H1 (cell line): ENCODE results near the gene RALA. TPM values are rescaled to one million over a fixed set of nuclear protein-coding genes. Genes with fewer than 3 reads are reported as not detected.

Source experiments
- CTCF ChIA-PET: fragments of 300-600 bp; sonication (Branson Sonifier 250); formaldehyde crosslinking; loops from one replicate; lab custom pipeline; 2021; ENCODE audit not compliant: partially characterized antibody; lab: Charles Lee
- POLR2A ChIA-PET: fragments of 300-600 bp; sonication (Branson Sonifier 250); formaldehyde crosslinking; loops from one replicate; lab custom pipeline; 2021; ENCODE audit warnings: inconsistent platforms; ENCODE audit not compliant: partially characterized antibody; lab: Charles Lee
- DNase-seq, 2 experiments: peaks; one replicate each; pipeline versions ENCODE4 v3.0.0 to v3.0.0-alpha.2; 2010 to 2022; ENCODE audit warnings: low spot score in 2 of 2, low read depth in 1 of 2, mixed read lengths in 1 of 2
- FAIRE-seq: peaks from 2 replicates; lab custom pipeline; 2011; peaks lifted over from hg19 to GRCh38; lab: Jason Lieb, UNC
- H2AFZ ChIP-seq: 2 replicates; pipeline ENCODE4 v1.8.1; 2012; ENCODE audit warnings: low read length, inconsistent platforms
- H2AK5ac ChIP-seq: 2 replicates; pipeline ENCODE4 v1.6.1; 2013; ENCODE audit warnings: low read depth, low read length
- H2BK120ac ChIP-seq: replicated peaks from 2 replicates; pipeline ENCODE3; 2013; ENCODE audit warnings: low read depth, low read length, inconsistent platforms
- H2BK12ac ChIP-seq: 2 replicates; pipeline ENCODE4 v1.6.1; 2013; ENCODE audit warnings: low read depth, low read length
- H2BK15ac ChIP-seq: 2 replicates; pipeline ENCODE4 v1.6.1; 2013; ENCODE audit warnings: low read length
- H2BK20ac ChIP-seq: 2 replicates; pipeline ENCODE4 v1.6.1; 2013; ENCODE audit warnings: low read length
- H2BK5ac ChIP-seq: 2 replicates; pipeline ENCODE4 v1.6.1; 2013; ENCODE audit warnings: low read depth, low read length
- H3K14ac ChIP-seq: 2 replicates; pipeline ENCODE4 v1.6.1; 2013; ENCODE audit warnings: inconsistent platforms; ENCODE audit not compliant: insufficient read length
- H3K18ac ChIP-seq: 2 replicates; pipeline ENCODE4 v1.6.1; 2013; ENCODE audit warnings: low read length; ENCODE audit errors: extremely low read depth
- H3K23ac ChIP-seq: 2 replicates; pipeline ENCODE4 v1.6.1; 2013; ENCODE audit warnings: inconsistent platforms; ENCODE audit not compliant: insufficient read length
- H3K23me2 ChIP-seq: 2 replicates; pipeline ENCODE4 v1.6.1; 2013; ENCODE audit warnings: low read depth, low read length
- H3K27ac ChIP-seq: 2 replicates; pipeline ENCODE4 v1.6.1; 2011; ENCODE audit warnings: low read depth, low read length, inconsistent platforms
- H3K27me3 ChIP-seq, 4 experiments: replicated peaks in 1 of 4; 1 replicate in 1 of 4; 2 replicates in 3 of 4; pipeline versions ENCODE4 v1.6.1 to v1.8.1; 2011 to 2013; ENCODE audit warnings: low read length in 3 of 4, mild to moderate bottlenecking in 3 of 4, inconsistent platforms in 2 of 4, mixed read lengths in 2 of 4, moderate library complexity in 1 of 4; ENCODE audit not compliant: control insufficient read depth in 3 of 4, insufficient read depth in 3 of 4; ENCODE audit errors: extremely low read depth in 1 of 4
- H3K36me3 ChIP-seq, 4 experiments: 2 replicates each; pipeline versions ENCODE4 v1.6.1 to v1.8.1; 2011 to 2013; ENCODE audit warnings: mild to moderate bottlenecking in 4 of 4, low read length in 3 of 4, moderate library complexity in 2 of 4, control low read depth in 1 of 4, inconsistent platforms in 1 of 4; ENCODE audit not compliant: insufficient read depth in 4 of 4, control insufficient read depth in 2 of 4
- H3K4ac ChIP-seq: replicated peaks from 2 replicates; pipeline ENCODE3; 2013; ENCODE audit warnings: low read length, low read depth, mixed read lengths, inconsistent platforms; ENCODE audit not compliant: insufficient read length
- H3K4me1 ChIP-seq, 4 experiments: replicated peaks in 1 of 4; 1 replicate in 1 of 4; 2 replicates in 3 of 4; pipeline versions ENCODE4 v1.6.1 to v1.8.1; 2011 to 2013; ENCODE audit warnings: low read length in 3 of 4, inconsistent platforms in 2 of 4, mixed read lengths in 1 of 4; ENCODE audit not compliant: insufficient read depth in 4 of 4, control insufficient read depth in 3 of 4
- H3K4me2 ChIP-seq, 2 experiments: 2 replicates each; pipeline versions ENCODE4 v1.6.1 to v1.8.1; 2011 to 2013; ENCODE audit warnings: low read depth in 2 of 2, low read length in 2 of 2, control low read depth in 1 of 2, inconsistent platforms in 1 of 2, mild to moderate bottlenecking in 1 of 2; ENCODE audit not compliant: insufficient read depth in 1 of 2
- H3K4me3 ChIP-seq, 4 experiments: fragments of 200-600, 300-600 bp in 1 of 4; sonication (generic), shearing (Covaris generic), sonication (Bioruptor Twin) in 1 of 4; 2 replicates each; pipeline versions ENCODE4 v1.5.1 to v1.8.1; 2011 to 2016; ENCODE audit warnings: low read length in 4 of 4, low read depth in 3 of 4, control low read depth in 2 of 4, inconsistent platforms in 2 of 4, mild to moderate bottlenecking in 2 of 4, mixed read lengths in 1 of 4, moderate library complexity in 1 of 4; ENCODE audit not compliant: insufficient read depth in 2 of 4; ENCODE audit errors: extremely low read depth in 1 of 4
- H3K56ac ChIP-seq: replicated peaks from 2 replicates; pipeline ENCODE3; 2013; ENCODE audit warnings: low read depth, mild to moderate bottlenecking, mixed read lengths, low read length, inconsistent platforms; ENCODE audit not compliant: insufficient read length
- H3K79me1 ChIP-seq: 2 replicates; pipeline ENCODE4 v1.6.1; 2013; ENCODE audit warnings: low read depth, low read length, control low read depth
- H3K79me2 ChIP-seq, 2 experiments: 2 replicates each; pipeline versions ENCODE4 v1.6.1 to v1.8.1; 2012 to 2013; ENCODE audit warnings: low read length in 2 of 2, mild to moderate bottlenecking in 2 of 2, inconsistent platforms in 1 of 2; ENCODE audit not compliant: insufficient read depth in 2 of 2, control insufficient read depth in 1 of 2
- H3K9ac ChIP-seq, 4 experiments: replicated peaks in 1 of 4; 1 replicate in 1 of 4; 2 replicates in 3 of 4; pipeline versions ENCODE4 v1.6.1 to v1.8.1; 2011 to 2013; ENCODE audit warnings: low read depth in 3 of 4, low read length in 3 of 4, control low read depth in 2 of 4, mild to moderate bottlenecking in 2 of 4, moderate library complexity in 2 of 4, inconsistent platforms in 1 of 4; ENCODE audit errors: extremely low read depth in 1 of 4
- H3K9me3 ChIP-seq, 2 experiments: 2 replicates each; pipeline versions ENCODE4 v1.6.1 to v1.8.1; 2012 to 2013; ENCODE audit warnings: mild to moderate bottlenecking in 2 of 2, moderate library complexity in 2 of 2, control low read depth in 1 of 2, inconsistent platforms in 1 of 2, low read depth in 1 of 2, low read length in 1 of 2, mixed read lengths in 1 of 2; ENCODE audit not compliant: insufficient read depth in 2 of 2
- H4K20me1 ChIP-seq, 2 experiments: replicated peaks in 1 of 2; 2 replicates each; pipeline versions ENCODE3 to v1.8.1; 2011 to 2013; ENCODE audit warnings: inconsistent platforms in 2 of 2, low read length in 2 of 2, mild to moderate bottlenecking in 1 of 2; ENCODE audit not compliant: insufficient read depth in 2 of 2, control insufficient read depth in 1 of 2
- H4K5ac ChIP-seq: 2 replicates; pipeline ENCODE4 v1.6.1; 2013; ENCODE audit warnings: low read length, low read depth, mixed read lengths, inconsistent platforms; ENCODE audit not compliant: insufficient read length
- H4K8ac ChIP-seq: 2 replicates; pipeline ENCODE4 v1.8.0; 2013; ENCODE audit warnings: mild to moderate bottlenecking, moderate library complexity, low read length, inconsistent platforms; ENCODE audit not compliant: insufficient read depth; ENCODE audit errors: extremely low read depth
- H4K91ac ChIP-seq: replicated peaks from 2 replicates; pipeline ENCODE3; 2013; ENCODE audit warnings: low read length, mixed read lengths, inconsistent platforms; ENCODE audit not compliant: insufficient read length
- ASH2L ChIP-seq: fragments of 200-600, 300-600 bp; sonication (generic); IDR thresholded peaks from one replicate; pipeline ENCODE4 v1.7.1; 2017; ENCODE audit warnings: low read length
- BRCA1 ChIP-seq: IDR thresholded peaks from 2 replicates; pipeline ENCODE4 v1.6.1; 2012; ENCODE audit warnings: low read depth, low read length, improper control_type of control experiment
- CBX8 ChIP-seq: fragments of 300-800, 300-1000 bp; sonication (generic); IDR thresholded peaks from 2 replicates; pipeline ENCODE4 v1.7.1; 2016; ENCODE audit warnings: low read depth, low read length, borderline replicate concordance
- CEBPB ChIP-seq: IDR thresholded peaks from 2 replicates; pipeline ENCODE4 v1.6.1; 2012; ENCODE audit warnings: low read depth, low read length
- EGR1 ChIP-seq: IDR thresholded peaks from 2 replicates; pipeline ENCODE4 v1.6.1; 2011; ENCODE audit warnings: low read depth, low read length, borderline replicate concordance
- FOSL1 ChIP-seq: IDR thresholded peaks from 2 replicates; pipeline ENCODE4 v1.6.1; 2011; ENCODE audit warnings: mild to moderate bottlenecking, low read depth, low read length, moderate library complexity; ENCODE audit not compliant: insufficient read depth
- KDM4A ChIP-seq: IDR thresholded peaks from one replicate; pipeline ENCODE4 v1.7.1; 2012; ENCODE audit warnings: low read depth, mild to moderate bottlenecking, moderate library complexity, low read length, inconsistent platforms; ENCODE audit not compliant: severe bottlenecking
- POU5F1 ChIP-seq: IDR thresholded peaks from 2 replicates; pipeline ENCODE4 v1.6.1; 2011; ENCODE audit warnings: low read depth, mild to moderate bottlenecking, low read length, moderate library complexity
- RBBP5 ChIP-seq: IDR thresholded peaks from 2 replicates; pipeline ENCODE4 v1.7.1; 2012; ENCODE audit warnings: low read depth, mild to moderate bottlenecking, inconsistent platforms, low read length, moderate library complexity, borderline replicate concordance
- TCF12 ChIP-seq: IDR thresholded peaks from 2 replicates; pipeline ENCODE4 v1.6.1; 2011; ENCODE audit warnings: low read depth, mild to moderate bottlenecking, low read length
- TEAD4 ChIP-seq: IDR thresholded peaks from 2 replicates; pipeline ENCODE4 v1.6.1; 2012; ENCODE audit warnings: low read depth, low read length, inconsistent platforms, mixed read lengths
- WGBS, 2 experiments: shearing (Covaris generic) in 1 of 2; methylation state at CpG; one replicate each; pipeline versions ENCODE4 v1.1.6 to v1.1.7; 2013 to 2015; ENCODE audit warnings: low lambda C conversion rate in 2 of 2, mixed read lengths in 2 of 2, inconsistent platforms in 1 of 2, low coverage in 1 of 2, missing lambda C conversion rate in 1 of 2; ENCODE audit not compliant: insufficient replicate concordance in 2 of 2, insufficient coverage in 1 of 2, insufficient read length in 1 of 2; ENCODE audit errors: extremely low coverage in 1 of 2, missing lambda C conversion rate in 1 of 2; 5-methylcytosine and 5-hydroxymethylcytosine counted together
- polyA plus RNA-seq, 7 experiments: library from polyadenylated mRNA; depleted of rRNA in 3 of 7; stranded (reverse) in 5 of 7; unstranded in 2 of 7; fragments of >200 nt in 5 of 7; fragments of 200-250 nt in 2 of 7; gene quantifications; 1 replicate in 5 of 7; 2 replicates in 1 of 7; 4 replicates in 1 of 7; pipeline versions ENCODE4 v1.2.1 to v1.2.3, GENCODE V29; 2011 to 2013; ENCODE audit warnings: missing spikeins in 2 of 7, mixed read lengths in 2 of 7
- total RNA-seq: library from RNA; stranded (reverse); fragmentation: NEBNext Ultra II Directional; extraction: Animal tissue kit (Norgen Biotek cat#: 25700); gene quantifications from 2 replicates; pipeline ENCODE4 v1.2.1, GENCODE V29; 2021
- TF ChIP-seq, protein P1 (sequence below): IDR thresholded peaks from 2 replicates; pipeline ENCODE4 v1.6.1; 2012; ENCODE audit warnings: inconsistent platforms

RALA gene
- total and polyA plus RNA-seq, 2 of the 8 experiments (the other 6 are each of a cell fraction or from before 2014, with no cell fraction given), result 24.1 to 72.8 TPM

DNA sequence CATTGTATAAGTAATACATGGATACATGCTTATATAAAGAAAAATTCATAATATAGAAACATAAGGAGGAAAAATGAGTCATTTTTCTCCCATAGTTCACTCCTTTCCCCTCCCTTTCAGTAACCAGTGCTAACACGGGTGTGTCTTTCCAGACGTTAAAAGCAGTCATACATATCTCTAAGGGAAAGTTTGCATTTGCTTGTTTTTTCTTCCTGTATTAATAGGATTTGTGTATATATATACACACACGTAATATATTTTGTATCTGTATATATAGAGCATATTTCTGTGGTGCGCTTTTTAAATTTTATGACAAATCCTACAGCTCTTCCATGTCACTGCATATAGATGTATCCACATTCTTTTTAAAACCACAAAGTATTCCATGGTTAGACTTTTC is 78.8 kb downstream of the RALA start:
- H4K8ac ChIP-seq, result no peak overlapping the region
- no peak for FAIRE-seq
- 90% methylated on average over 4 of the region's 4 CpGs; no CpG with 5 or more reads in 1 of the 2 experiments for WGBS, 2 experiments

More for the DNA sequence above, 78.8 kb downstream of the RALA start:
- Histone ChIP-seq H2BK20ac (no peak overlapping the region), H3K79me1 (0 out of 2 replicates have a peak, but pooled peaks cover 2% of the 10 kb centered on the region), H3K23ac (no peak overlapping the region), H2AK5ac (no peak overlapping the region), H2BK5ac (no peak overlapping the region), H3K18ac (no peak overlapping the region), H3K4me3 (no peak overlapping the region), H2BK12ac (no peak overlapping the region), H3K14ac (no peak overlapping the region), H3K56ac (no peak overlapping the region), H2BK120ac (no peak overlapping the region), H3K79me2 (no peaks in the 10 kb centered on the region), H4K91ac (no peak overlapping the region), H3K4me2 (no peak overlapping the region), H3K27me3 (no peaks in the 10 kb centered on the region), H3K4ac (no peak overlapping the region), H4K20me1 (peaks cover 0 to 4% of the 10 kb centered on the region in 2 experiments), H3K27ac (no peak overlapping the region), H3K36me3 (peaks cover 0 to 29% (median 18%) of the 10 kb centered on the region in 4 experiments; a peak in 6 of 8 replicates), H4K5ac (no peak overlapping the region), H2BK15ac (no peak overlapping the region), H2AFZ (no peak overlapping the region), H3K23me2 (no peaks in the 10 kb centered on the region; the same call in 1 of the 2 replicates), H3K9ac (no peak overlapping the region), H3K9me3 (no peaks in the 10 kb centered on the region), H3K4me1 (no peaks in the 10 kb centered on the region)
- CTCF ChIA-PET, result interaction anchor here (0.6 to 1.5 kb wide), 2 partner anchors 40 to 122 kb away, joined by 3 to 5 read pairs; no protein-coding TSS in a partner anchor
- POLR2A ChIA-PET, result no interaction called here
- DNase-seq, result no peak
- TF ChIP-seq EGR1, result no peak
- TF ChIP-seq TEAD4, result no peak
- TF ChIP-seq, protein P1, sequence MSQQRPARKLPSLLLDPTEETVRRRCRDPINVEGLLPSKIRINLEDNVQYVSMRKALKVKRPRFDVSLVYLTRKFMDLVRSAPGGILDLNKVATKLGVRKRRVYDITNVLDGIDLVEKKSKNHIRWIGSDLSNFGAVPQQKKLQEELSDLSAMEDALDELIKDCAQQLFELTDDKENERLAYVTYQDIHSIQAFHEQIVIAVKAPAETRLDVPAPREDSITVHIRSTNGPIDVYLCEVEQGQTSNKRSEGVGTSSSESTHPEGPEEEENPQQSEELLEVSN, result no peak
- no peak for TF ChIP-seq FOSL1
- TF ChIP-seq POU5F1, result no peak
- TF ChIP-seq BRCA1, result no peak
- TF ChIP-seq RBBP5, result no peak
- no peak for TF ChIP-seq CBX8
- TF ChIP-seq CEBPB, result no peak
- no peak for TF ChIP-seq TCF12
- no peak for TF ChIP-seq KDM4A
- TF ChIP-seq ASH2L, result no peak
